ELR (cell line): Measurements from ENCODE around the gene MACF1.
A peak's percentile ranks its signal among the peaks of the same experiment; 100 is the strongest.

ENCODE experiments used
- DNase-seq: peaks from one replicate; pipeline ENCODE4 v3.0.0-alpha.2; 2015; ENCODE audit warnings: low read depth

Gene MACF1

DNA sequence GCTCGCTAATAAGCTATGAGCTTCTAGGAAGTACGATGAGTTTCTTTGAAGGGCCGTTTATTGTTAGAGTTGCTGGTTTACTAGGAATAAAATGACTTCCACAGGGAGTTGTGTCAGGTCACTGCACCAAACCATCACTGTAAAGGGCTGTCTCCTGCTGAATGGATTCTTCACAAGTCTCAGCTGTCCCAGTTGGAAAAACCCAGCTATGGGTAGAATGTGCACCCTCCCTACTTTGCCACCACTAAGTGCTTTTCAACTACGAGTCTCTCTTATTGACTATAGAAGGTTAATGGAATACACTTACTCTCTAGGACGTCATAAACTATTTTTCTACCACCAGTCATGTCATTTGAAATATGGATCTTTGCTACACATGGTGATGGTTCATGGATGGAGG, 192.2 kb downstream of the MACF1 start:
- no peak for DNase-seq

DNA sequence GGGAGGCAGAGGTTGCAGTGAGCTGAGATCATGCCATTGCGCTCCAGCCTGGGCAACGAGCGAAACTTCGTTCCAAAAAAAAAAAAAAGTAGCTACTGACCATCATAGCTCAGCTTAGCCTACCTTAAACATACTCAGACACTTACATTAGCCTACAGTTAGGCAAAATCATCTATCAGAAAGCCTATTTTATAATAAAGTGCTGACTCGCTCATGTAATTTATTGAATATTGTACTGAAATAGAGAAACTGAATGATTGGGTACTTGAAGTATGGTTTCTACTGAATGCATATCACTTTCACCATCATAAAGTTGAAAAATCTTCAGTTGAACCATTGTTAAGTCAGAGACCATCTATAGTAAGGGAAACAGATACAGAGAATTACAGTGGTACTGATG, 193.0 kb downstream of the MACF1 start:
- DNase-seq = no peak

DNA sequence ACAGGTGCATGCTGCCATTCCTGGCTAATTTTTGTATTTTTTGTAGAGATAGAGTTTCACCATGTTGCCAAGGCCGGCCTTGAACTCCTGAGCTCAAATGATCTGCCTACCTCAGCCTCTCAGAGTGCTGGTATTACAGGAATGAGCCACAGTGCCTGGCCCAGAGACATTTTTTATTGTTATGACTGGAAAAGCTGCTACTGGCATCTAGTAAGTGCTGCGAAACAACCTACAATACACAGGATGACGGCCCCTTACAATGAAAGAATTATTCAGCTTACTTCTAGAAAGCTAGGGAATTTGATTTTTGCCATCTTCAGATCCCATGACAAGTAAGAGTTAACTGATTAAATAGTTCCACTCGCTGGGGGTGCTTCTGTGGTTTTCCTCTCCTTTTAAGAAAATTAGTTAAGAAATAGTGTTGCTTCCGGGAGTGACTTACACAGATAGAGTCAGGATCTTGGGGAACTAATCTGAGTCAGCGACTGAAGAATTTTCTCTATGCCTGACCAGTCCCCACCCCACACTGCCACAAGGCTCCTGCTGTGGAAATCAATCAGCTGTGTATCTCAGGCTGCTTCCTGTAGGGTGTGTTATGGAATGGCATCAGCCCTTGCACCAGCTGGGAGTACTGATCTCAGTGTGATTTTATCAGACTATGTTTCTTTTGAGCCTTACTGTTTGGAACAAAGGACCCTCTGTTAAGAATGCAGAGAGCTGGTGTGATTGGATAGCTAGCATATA, 194.0 kb downstream of the MACF1 start:
- DNase-seq = peak; percentile 98

DNA sequence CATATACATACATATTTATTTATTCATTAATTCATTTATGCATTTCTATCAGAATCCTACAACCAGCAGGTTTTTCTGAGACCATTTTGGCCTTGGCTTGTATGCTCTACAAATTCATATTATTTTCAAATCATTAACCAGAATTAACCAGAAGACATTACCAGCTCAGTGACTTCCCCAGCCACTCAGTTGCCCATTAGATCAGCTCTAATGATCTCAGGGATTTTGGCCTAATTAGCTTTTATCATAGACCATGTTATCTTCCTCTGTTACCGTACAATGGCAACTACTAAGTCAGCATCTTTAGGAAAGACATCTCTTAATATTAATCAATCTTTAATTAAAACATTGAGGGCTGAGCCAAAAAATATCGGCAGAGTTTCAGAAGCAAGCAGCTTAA, 196.6 kb downstream of the MACF1 start:
- no peak for DNase-seq

DNA sequence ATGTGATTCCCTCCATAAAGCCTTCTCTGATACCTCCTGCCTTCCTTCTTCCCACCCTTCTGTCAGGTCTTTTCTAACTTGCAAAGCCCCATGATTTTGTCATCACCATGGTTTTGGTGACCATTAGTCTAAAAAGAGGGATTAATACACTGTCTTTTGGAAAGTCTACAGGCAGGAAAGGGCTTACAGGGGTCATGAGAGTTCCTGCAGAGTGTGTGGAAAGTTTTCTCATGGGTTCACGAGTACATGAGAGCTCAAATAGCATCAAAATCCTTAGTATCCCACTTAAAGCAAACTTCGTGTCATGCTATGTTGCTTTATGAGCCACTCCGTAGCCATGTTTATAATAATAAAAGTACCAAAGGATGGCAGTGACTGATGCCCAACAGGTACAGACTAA, 200.4 kb downstream of the MACF1 start:
- DNase-seq = no peak

DNA sequence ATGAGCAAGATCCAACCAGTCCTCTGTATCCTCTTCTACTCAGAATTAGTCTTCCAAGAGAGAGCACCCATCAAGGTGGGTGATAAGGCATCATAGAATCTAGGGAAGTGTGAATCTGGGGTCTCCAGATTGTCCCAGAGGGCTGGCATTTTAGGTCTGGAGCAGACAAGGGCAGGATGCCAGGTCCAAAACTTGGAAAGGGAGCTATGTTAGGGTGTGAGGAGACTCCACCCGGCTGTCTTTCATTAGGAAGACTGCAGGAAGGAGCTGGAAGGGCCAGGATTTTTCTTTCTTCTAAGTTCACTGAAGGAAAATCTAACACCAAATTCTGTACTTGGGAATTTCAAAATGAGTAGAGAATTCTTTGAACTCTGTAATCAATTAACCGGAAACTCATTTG, 200.9 kb downstream of the MACF1 start:
- no peak for DNase-seq

DNA sequence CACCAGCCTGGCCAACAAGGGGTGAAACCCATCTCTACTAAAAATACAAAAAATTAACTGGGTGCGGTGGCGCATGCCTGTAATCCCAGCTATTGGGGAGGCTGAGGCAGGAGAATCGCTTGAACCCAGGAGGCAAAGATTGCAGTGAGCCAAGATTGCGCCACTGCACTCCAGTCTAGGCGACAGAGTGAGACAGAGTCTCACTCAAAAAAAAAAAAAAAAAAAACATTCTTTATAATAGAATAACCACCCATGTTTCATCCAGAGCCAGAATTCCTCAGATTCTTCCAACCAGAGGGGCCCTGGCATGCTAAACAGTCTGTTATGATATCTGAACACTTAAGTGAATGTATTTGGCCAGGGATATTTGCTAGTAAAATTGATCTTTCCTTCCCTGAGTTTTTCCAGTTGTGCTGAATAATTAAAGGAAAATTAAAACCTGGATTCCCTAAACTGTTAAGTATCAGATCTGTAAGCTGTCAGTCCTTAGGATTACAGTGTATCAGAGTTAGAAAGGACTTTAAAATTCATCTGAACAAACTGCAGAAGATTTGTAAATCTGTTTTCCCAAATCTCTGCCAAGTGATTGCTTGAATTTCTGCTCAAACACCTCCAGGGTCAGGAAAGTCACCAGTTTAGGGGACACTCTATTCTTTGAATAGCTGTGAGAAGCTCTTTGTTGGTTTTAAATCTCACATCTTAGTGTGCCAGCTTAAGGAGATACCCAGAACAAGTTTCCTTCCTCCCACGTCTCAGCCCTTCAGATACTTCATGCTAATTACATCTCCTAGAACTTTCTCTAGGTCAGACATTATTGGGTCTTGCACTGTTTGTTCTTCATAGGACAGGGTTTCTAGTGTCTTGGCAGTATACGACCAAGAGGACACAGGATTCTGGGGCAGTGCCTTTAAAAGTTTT, 202.3 kb downstream of the MACF1 start:
- DNase-seq = peak; percentile 61

DNA sequence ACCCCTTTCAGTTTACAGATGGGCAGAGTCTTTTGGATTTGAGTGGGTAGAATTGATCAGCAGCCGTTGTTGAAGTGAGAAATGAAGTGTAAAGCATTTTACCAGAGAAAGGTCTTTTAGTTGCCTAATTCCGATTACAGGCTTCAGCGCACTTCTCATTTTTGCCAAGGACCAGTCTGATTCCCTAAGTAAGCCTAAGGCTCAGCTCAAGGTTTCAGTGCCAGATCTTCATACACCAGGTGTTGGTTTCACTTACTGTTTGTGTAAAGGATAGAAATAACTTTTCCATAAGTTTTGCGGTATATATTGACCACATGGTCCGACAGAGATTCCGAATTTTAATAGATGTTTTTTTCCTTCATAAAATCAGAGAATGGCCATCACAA, 203.0 kb downstream of the MACF1 start:
- no peak for DNase-seq

DNA sequence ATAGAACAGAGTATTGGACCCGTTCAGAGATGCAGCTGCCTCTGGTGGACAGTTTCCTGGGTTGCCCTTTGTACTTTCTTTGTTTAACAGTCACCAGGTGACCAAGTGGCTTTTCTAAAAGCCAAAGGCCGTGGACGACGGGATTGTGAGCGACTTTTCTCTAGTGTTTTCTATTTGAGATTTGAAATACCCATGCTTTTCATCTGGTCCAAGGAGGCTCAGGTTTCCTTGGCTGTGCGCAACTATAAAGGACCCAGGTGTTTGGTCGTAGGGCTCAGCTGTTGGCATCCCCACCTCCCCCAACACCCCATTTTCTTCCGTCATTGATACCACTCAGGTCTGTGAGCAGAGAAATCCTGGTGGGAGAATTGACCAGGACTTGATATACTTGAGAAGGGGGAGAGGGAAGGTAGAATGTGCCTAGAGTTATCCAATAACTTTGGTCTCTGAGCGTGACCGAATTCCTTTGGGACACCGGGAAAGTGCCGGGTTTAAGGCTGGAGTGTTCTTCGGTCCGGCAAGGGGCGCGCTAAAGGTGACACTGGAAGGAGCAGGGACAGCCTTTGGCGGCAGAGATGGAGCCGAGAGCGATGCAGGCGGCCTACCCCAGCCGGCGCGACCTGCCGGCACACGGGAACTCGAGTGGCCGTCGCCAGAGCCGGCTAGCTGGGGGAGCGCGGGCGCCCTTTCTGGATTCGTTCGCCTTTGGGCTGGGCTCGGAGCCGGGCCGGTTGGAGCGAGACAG, 203.6 kb downstream of the MACF1 start:
- DNase-seq = no peak

DNA sequence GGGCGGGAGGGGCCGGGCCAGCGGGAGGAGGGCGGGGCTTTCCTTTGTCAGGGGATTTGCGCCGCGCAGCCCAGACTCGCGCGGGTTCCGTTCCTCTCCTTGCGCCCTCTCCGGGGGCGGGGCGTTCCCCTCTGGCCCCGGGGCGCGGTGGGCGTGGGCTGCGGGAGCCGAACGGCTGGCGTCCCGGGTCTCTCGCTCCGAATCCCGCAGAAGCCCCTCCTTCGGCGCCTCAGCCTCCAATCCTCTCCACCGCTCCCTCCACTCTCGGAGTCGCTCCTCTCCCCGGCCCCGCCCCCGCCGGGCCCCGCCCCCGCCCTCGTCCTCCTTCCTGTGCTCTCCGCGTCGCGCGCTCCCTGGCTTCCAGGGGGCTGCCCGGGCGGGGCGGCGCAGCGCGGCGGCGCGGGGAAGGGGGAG, 204.2 kb downstream of the MACF1 start:
- DNase-seq = peak; percentile 97

DNA sequence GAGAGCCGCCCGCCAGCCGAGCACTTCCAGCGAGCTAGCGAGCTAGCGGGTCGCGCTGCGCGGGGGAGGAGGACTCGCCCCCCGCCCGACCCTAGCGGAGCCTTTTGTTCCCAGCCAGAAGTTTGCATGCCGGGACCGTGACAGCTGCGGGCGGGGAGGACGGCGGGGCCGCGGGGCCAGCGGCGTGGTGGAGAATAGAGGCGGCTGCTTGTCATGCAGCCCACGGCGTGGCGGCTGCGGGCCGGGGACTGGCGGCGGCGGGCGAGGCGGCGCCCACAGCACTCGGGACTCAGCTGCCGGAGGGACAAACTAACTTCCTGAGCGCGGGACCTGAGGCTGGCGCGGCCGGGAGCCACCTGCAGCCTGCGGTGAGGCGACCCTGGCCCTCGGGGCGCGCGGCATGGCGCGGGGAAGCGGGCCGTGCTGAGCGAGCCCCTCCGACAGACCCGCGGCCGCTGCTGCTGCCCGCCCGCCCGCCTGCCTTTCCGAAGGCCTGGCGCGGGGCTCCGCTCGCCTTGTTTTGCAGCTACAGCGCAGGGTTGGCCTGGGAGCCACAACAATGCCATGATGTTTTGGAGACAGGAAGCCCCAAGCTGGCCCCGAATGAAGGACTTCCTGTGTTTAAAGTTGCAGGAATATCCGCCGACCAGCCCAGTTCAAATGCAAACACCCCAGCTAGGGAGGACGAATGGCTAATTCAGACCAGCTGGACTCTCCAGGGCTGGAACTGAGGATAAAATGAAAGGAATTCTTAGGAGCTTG, 204.7 kb downstream of the MACF1 start:
- DNase-seq = peak; percentile 71

DNA sequence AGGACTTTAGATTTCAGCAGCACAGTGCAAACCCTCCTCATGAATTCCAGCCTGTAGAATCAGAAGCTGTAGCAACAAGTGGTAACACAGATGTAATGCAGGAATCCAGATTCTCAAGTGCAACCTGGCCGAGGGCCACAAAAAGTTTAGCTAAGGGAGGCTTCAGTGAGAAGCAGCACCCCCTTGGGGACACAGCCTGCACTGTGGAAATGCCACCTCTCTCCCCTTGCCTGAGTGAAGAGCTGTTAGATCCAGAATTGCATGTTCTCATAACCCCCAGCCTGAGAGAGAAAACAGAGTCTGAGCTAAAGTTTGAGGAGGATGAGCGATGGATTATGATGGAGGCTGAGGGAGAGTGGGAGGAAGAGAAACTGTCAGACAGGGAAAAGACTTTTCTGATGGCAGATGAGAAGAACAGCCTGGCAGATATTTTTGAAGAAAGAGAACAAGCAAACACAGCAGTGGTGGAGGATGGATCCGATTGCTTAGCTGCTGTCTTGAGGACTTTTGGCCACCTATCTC, 206.5 kb downstream of the MACF1 start:
- peak; percentile 93 for DNase-seq

DNA sequence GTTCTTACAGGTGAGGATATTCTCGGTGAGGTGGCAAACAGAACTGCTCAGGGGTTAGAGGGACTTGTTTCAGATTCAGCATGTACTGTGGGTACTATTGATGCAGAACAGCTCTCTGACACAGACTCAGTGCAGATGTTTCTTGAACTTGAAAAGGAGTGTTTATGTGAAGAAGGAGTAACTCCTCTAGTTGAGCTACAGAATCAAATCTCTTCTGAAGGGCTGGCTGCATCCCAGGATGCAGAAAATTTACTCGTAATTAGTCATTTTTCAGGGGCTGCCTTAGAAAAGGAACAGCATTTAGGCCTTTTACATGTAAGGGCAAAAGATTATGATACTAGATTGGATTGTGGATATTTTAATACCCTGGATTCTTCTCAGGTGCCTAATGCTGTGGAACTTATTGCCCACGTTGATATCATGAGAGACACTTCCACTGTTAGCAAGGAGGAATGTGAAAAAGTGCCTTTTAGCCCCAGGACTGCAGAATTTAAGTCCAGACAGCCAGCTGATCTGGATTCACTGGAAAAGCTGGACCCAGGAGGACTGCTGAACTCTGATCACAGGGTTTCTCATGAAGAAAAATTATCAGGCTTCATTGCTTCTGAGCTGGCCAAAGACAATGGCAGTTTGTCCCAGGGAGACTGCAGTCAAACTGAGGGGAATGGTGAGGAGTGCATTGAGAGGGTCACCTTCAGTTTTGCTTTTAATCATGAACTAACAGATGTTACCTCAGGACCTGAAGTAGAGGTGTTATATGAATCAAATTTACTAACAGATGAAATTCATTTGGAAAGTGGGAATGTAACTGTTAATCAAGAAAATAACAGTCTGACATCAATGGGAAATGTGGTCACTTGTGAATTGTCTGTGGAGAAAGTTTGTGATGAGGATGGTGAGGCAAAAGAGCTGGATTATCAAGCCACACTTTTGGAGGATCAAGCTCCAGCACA, 207.3 kb downstream of the MACF1 start:
- DNase-seq = no peak

DNA sequence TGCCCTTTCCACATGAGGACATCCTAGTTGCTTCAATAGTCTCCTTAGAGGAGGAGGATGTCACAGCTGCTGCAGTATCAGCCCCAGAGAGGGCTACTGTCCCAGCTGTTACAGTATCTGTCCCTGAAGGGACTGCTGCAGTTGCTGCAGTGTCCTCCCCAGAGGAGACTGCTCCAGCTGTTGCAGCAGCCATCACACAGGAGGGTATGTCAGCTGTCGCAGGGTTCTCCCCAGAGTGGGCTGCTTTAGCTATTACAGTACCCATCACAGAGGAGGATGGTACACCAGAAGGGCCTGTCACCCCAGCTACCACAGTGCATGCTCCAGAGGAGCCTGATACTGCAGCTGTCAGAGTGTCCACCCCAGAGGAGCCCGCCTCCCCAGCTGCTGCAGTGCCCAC, 208.4 kb downstream of the MACF1 start:
- no peak for DNase-seq

DNA sequence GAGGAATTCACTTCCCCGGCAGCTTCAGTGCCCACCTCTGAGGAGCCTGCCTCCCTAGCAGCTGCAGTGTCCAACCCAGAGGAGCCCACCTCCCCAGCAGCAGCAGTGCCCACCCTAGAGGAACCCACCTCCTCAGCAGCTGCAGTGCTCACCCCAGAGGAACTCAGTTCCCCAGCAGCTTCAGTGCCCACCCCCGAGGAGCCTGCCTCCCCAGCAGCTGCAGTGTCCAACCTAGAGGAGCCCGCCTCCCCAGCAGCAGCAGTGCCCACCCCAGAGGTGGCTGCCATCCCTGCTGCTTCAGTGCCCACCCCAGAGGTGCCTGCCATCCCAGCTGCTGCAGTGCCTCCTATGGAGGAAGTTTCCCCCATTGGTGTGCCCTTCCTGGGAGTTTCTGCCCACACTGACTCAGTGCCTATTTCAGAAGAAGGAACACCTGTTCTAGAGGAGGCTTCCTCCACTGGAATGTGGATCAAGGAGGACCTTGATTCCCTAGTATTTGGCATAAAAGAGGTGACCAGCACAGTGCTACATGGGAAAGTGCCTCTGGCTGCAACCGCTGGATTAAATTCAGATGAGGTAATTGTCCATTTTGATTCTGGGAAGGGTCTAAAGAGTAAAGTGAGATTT, 209.5 kb downstream of the MACF1 start:
- peak; percentile 3 for DNase-seq

DNA sequence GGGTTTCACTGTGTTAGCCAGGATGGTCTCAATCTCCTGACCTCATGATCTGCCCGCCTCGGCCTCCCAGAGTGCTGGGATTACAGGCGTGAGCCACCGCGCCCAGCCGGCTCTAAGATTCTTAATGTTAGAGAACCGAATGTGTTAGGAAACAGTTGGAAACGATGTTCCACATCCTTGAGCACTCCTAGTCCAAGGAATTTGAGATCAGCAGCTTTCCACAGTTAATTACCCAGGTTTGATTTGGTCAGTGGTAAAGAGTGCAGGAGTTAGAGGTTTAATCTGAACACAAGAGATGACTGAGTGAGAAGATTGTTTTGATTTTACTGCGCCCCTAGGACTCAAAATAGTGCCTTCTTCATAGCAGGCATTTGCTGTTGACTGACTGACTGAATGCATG, 211.1 kb downstream of the MACF1 start:
- DNase-seq = no peak

DNA sequence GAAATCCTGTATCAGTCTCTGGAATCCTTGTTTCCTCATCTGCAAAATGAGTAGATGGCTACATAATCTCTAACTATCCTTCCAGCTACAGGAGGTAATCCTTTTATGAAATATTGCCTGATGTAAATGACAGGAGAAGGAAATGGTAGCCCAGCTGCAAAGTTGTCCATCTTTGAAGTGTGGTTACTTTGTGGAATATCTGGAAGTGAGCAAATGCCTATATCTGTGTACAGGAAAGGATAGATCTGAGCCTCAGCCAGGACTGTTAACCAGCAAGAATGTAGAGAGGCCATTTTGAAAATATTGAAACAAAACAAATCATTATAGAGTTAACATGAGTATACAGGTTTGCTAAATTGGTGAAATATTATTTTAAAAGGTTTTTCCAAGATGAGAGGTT, 212.1 kb downstream of the MACF1 start:
- DNase-seq = no peak

DNA sequence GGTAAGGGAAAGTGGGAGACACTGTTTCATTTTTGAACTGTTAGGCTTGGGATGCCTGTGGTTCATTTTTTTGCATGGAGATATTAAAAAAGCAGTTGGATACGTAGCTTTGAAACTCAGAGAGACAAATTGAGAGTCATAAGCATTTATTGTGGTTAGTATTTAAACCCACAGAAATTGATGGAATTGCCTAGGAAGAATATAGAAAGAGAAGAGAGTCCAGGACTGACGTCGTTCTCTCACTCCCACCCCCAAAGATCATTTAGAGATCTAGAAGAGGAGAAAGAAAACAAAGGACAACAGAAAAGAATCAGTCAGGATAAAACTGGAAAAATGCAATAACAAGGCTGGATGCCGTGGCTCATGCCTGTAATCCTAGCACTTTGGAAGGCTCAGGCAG, 213.7 kb downstream of the MACF1 start:
- DNase-seq = no peak

DNA sequence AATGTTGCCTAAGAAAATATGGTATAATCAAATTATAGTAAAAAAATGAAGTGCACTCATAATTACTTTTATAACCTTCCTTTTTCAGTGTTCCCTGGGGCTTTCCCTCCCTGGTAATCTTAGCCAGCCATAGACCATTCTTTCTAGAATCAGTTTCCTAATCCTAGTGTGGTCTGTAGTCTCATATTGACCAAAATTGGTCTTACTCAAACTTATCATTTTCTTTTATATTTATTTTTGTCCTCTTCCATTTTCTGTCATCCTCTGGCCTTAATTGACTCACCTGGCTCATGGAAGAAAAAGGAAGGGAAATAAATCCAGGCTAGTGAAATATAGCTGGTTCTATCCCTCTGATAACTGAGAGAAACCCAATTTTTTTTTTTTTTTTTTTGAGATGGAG, 216.0 kb downstream of the MACF1 start:
- no peak for DNase-seq

DNA sequence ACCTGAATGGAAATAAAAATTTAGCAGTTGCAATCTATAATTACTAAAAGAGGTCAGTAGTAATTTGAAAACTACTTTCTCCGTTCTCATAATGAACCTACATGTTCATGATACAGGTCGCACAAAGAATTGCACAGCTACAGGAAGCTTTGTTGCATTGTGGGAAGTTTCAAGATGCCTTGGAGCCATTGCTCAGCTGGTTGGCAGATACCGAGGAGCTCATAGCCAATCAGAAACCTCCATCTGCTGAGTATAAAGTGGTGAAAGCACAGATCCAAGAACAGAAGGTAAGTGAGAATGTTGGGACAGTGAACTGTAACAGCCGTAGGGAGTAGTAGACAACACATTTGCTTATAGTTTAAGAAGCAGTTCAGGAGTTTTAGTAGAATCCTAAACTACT, 218.1 kb downstream of the MACF1 start:
- DNase-seq = peak; percentile 9
